GM19238 (cell line): ENCODE results near the gene ZNF232.
"Not testable (repeated sequence)": the region's sequence is repeated elsewhere in the genome, so short reads cannot be mapped to it uniquely, and the experiment has no call there.

ENCODE experiments used
- DNase-seq: peaks from one replicate; pipeline ENCODE4 v3.0.0; 2011; ENCODE audit warnings: low spot score; ENCODE audit not compliant: insufficient read length

ZNF232 gene

GRCh38 chr17:5130261-5130660 is 18.6 kb upstream of the ZNF232 start:
- DNase-seq = not testable (repeated sequence)

GRCh38 chr17:5129770-5130169 is 18.1 kb upstream of the ZNF232 start:
- DNase-seq = not testable (repeated sequence)

GRCh38 chr17:5128905-5129535 is 17.3 kb upstream of the ZNF232 start:
- no peak for DNase-seq

- DNase-seq = not testable (repeated sequence)
These were observed 16.7 kb upstream of the ZNF232 start for GRCh38 chr17:5128387-5128786.

DNA sequence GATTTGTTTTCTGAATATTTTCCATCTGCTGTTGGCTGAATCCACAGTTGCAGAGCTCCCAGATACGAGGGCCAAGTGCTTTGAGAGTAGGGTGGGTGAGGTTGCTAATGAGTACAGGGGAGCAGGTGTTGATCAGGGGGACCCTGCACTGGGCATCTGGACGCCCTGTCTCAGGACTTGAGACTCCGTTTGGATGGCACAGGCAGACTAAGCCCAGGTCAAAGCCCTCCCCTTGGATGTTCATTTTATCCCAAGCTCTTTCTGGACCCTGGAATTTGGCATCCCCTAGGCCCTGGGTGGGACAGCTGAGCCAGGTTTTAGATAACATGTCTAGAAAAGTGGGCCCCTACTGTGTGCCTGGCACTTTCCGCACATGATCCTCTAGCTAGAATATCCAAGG is 16.2 kb upstream of the ZNF232 start:
- DNase-seq = no peak

DNA sequence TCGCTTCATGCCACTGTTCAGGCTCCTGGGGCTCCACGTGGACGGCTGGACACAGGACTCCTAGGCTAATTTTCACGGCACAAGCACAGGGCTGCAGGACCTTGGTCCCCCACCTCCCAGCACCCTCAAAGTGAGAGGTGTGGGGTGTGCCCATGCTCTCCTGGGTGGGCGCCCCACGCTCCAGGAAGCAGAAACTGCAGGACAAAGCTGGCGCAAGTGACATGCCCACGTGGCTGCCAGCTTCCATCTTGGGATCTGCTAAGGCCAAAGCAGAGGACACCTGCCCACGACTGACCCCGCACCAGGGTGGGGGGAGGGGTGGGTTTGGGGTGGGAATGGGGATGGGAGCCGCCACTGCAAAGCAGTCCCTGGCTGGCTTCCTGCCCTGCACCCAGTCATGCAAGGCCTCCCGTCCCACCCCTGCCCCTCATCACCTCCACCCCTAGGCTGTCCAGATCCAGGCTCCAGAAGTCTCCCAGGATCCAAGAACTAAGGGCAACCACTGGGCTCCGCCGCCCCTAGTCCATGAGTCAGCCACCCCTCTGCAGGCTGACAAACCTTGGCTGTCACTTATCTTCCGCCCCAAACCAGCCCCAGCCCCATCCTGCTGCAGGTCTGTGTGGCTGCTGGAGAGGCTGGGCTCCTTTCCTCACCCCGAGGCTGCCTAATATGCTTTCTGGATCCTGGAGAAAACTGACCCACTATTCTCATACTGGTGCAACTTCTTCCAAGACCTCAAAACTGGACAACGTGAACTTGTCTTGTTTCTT is 15.2 kb upstream of the ZNF232 start:
- no peak for DNase-seq

GRCh38 chr17:5124896-5125295 is 13.2 kb upstream of the ZNF232 start:
- not testable (repeated sequence) for DNase-seq

DNA sequence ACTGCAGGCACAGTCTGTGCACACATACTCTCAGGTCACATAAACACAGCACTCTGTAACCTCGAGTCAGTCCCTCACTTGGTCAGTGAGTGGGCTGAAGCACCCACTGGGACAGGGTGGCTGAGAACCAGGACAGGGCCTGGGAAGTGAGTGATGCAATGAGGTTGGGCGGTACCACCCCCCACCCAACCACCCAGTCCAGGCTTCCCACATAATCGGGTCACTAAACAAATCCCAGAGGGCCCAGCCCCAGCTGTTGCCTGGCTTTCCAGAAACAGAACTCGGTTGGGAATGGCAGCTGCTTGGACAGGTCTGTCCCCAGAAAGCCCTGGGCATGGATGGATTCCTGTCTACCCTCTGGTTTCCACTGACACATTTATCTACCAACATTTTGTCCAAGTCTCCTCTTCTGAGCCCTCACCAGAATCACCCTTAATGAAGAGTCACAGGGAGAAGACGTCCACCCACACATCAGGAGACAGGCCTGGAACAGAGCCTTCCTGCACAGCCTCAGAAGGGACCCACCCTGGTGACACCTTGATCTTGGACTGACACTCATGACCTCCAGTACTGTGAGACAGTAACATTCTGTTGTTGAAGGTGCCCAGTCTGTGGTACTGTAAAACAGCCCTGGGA is 12.6 kb upstream of the ZNF232 start:
- not testable (repeated sequence) for DNase-seq

- DNase-seq = no peak
These were observed 11.9 kb upstream of the ZNF232 start for GRCh38 chr17:5123343-5124124.

- DNase-seq = no peak
These were observed 11.1 kb upstream of the ZNF232 start for GRCh38 chr17:5122586-5123342.

DNA sequence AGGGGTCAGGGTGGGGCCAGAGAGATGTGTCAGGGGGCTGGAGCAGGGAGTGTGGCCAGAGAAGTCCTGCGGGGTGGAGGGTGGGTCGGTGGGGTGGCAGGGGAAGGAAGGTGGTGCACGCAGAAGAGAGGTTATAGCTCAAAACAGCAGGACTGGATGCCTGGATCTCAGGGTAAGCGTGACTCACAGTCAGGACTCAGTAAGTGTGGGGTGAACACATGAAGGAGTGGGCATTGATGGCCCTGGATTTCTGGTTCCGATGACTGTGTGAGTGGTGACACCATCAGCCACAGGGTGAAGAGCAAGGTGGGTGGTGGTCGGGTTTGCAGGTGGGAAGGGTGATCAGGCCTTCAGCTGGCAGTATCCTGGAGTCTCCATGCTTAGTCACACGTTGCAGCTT is 10.4 kb upstream of the ZNF232 start:
- DNase-seq = not testable (repeated sequence)

DNA sequence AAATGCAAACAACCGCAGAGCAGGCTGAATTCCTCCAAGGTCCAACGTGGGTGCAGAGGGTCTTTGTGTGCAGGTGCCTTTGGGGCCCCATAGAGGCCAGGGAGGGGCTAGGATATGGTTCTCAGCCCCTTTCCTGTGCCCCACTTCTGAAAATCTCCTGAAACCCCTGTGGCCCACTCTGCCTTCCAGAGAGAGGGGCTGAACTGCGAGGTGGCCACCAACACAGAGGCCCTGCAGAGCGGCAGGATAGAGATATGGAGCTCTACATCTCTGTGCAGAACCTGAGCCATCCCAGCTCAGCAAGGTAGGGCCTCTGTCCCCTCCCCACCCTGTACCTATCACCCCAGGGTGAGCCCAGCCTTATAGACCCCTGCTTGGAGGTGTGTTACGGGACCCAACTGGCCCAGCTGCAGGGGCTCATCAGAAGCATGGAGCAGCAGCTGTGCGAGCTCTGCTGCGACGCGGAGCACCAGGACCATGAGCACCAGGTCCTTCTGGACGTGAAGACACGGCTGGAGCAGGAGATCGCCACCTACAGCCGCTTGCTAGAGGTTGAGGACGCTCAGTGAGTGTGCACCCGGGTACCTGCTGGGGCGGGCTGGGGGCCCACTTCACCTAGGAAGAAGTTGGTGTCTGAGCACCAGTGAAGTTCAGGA is 9.6 kb upstream of the ZNF232 start:
- no peak for DNase-seq

- not testable (repeated sequence) for DNase-seq
These were observed 8.9 kb upstream of the ZNF232 start for GRCh38 chr17:5120436-5121185.

DNA sequence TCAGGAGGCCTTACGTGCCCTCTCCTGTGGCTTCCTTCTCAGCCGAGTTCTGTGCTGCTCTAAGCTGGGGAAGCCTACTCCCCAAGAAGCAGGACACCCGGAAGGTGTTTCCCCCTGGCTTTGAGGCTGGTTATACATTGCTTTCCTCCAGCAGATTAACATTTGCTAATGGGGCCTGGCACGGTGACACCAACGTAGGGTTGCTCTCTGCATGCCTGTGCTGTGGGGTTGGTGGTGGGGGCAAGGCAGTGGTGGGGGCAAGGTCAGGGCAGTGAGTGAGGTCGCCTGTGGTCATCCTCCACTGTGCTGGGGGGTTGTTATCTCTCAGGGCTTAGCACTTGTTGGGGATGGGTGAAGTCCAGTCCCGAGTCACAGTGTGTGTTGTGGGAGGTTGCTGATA is 8.4 kb upstream of the ZNF232 start:
- no peak for DNase-seq

DNA sequence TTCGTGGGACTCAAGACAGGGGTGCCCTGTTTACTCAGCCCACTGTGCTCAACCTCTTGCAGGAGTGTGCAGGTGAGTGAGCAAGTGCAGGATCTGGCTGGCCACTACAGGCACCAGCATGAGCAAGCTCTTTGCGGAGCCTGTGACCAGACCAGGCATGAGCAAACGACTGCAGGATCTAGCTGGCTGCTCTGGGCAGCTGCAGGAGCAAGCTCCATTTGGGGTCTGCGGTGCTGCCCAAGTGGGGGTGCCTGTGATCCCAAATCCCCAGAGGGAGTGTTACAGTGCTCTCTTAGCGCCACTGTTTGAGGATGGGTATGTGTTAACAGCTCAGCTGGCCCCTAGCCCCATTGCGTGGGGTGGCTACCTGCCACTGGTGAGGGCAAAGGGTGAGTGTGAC is 6.5 kb upstream of the ZNF232 start:
- DNase-seq = no peak

- DNase-seq = no peak
These were observed 4.3 kb upstream of the ZNF232 start, which contains the start of gene USP6 for GRCh38 chr17:5115673-5116651. TSS of gene USP6 (plus strand) at chr17:5116032. CDS start at chr17:5130368, 14,336 bp downstream.

- no peak for DNase-seq
These were observed 862 bp downstream of the ZNF232 start for GRCh38 chr17:5110816-5111215.

- DNase-seq = no peak
These were observed 10.8 kb downstream of the ZNF232 start for GRCh38 chr17:5100832-5101231.
